ENCODE results near the gene CYFIP2.

CYFIP2 gene

DNA sequence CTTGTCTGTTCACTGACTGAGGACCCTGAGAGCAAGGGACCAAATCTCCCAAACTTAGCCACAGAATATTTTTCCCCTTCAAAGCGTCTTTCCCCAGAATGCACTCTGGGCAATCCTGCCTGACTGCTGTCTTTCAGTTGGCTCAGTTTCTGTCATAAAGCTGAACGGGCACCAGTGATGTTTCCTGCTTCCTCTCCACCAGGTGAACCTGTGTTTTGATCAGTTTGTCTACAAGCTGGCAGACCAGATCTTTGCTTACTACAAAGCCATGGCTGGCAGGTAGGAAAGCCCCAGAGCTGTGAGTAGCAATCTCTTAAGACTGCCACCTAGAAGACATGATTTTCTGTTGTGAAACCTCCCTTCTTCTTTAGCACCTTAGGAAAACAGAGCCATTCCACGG is 61.8 kb downstream of the CYFIP2 start:
- DNase-seq = peak; percentile 17

- peak; percentile 69 for DNase-seq
Measured at GRCh38 chr5:157328277-157328912, 62.5 kb downstream of the CYFIP2 start.

GRCh38 chr5:157331807-157332206 is 65.9 kb downstream of the CYFIP2 start:
- DNase-seq = no peak

GRCh38 chr5:157335534-157336422 is 69.9 kb downstream of the CYFIP2 start:
- DNase-seq = no peak

DNA sequence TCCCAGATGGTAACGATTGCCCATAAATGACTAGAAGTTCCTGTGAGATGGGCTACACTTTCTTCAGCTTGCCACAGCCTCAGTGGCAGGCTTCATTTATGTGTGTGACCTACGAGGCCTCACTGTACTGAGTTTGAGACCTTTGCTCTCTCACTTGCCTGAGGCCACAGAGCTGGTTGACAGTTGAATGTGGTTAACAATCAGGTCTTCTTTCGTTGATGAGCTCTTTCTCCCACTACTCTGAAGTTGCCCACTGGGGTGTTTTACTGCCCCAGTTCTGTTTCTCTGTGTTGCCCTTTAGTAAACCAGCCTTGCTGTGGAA is 70.5 kb downstream of the CYFIP2 start:
- no peak for DNase-seq

DNA sequence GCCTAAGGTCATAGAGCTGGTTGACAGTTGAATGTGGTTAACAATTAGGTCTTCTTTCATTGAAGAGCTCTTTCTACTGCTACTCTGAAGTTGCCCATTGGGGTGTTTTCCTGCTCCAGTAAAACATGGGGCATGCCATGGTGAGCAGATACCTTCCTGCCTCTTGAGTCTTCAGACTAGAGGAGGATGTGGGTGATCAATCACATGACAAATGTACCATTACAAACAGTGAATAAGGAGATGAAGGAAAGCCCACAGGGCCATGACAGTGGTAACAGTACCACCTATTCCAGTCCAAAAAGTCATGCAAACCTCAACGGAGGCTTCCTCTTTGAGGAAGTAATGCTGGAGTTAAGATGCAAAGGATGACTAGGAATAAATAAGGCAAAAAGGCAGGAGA is 73.5 kb downstream of the CYFIP2 start:
- no peak for DNase-seq

DNA sequence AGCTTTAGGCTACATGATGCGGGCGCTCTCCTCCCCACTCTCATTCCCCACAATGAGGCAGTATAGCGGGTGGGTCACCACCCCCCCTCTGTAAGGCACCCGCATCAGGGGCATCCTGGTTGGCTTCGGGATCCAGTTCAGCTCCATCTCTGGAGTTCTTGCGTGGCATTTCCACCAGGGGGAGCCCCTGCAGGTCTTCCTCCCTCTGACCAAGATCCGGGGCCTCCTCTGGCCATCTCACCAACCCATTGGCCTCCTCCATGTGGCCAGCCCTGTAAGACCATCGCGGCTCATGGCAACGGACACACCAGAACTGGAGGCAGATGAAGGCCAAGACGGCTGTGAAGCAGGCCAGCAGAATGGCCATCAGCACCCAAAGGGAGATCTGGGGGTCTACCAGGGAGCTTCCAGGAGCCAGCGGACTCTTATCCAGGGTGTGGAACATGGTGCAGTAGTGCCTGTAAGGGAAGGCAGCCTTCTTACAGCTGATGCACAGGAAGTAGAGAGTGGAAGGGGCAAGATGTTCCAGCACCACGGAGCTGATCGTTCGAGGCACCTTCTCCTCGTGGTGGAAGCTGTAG is 77.0 kb downstream of the CYFIP2 start:
- DNase-seq = no peak

GRCh38 chr5:157343842-157344790 is 78.2 kb downstream of the CYFIP2 start:
- DNase-seq = peak; percentile 23

GRCh38 chr5:157345067-157345466 is 79.1 kb downstream of the CYFIP2 start:
- DNase-seq = no peak

DNA sequence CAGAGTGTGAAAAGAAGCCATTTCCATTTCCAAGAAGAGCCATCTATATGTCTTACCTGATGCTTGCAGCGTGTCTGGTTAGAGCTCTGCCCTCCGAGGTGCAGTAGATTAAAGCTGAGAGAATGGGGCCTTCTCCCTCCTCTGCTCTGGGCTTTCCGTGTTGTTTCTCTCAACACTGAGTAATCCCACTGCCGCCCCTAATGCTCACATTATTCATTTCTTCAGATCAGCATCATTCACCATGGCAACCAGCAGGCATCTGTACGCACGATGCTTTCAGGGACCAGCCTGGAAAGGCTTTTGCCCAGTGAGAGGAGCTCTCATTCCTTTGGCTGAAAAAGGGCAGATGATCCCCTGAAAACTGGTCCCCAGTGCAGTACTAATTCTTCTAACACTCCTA is 79.6 kb downstream of the CYFIP2 start:
- DNase-seq = no peak

GRCh38 chr5:157347301-157348048 is 81.6 kb downstream of the CYFIP2 start:
- DNase-seq = no peak

- no peak for DNase-seq
Measured at GRCh38 chr5:157348049-157348400, 82.1 kb downstream of the CYFIP2 start.

DNA sequence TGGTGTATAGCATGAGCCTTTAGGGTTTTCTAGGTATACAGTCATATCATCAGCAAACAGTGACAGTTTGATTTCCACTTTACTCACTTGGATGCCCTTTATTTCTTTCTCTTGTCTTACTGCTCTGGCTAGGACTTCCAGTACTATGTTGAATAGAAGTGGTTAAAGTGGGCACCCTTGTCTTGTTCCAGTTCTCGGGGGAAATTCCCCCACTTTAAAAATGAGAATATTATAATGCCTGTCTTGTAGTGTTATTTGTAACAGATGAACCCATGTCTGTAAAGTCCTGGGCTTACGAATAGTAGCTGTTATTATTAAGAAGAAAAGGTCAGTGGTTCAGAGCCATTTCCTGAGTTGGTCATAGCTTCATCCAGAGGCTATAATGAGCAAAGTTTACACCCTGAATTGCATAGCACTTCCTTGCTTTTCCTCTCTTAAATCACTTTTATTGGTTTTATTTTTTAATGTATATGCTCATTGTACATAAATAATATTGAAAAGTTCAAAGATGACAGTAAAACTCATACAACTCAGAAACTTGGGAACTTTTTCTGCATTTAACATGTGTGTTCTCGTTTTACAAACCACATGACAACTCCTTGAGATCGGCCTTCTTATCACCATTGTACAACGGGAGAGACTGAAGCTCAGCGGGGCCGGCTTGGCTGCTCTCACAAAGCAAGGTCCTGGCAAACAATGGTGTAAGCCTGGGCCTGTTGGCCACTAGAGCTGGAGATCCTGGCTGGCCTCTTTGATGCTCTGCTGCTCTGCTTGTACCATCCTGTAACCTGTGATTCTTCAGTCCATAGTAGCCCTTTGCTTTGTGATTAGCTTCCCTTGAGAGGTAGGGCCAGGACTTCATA is 85.2 kb downstream of the CYFIP2 start:
- DNase-seq = peak; percentile 6

DNA sequence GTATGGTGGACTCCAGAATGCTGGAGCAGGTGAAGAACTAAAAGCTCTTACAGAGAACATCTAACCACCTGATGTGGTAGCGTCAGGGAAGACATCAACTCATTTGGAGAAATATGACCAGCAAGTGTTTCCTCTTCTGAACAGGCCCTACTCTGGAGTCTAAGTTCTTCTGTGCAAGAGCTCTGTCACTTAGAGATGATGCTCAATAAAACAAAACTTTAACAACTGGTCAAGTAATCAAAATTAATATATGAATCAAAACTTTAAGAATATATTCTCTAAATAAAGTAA is 85.8 kb downstream of the CYFIP2 start:
- no peak for DNase-seq

DNA sequence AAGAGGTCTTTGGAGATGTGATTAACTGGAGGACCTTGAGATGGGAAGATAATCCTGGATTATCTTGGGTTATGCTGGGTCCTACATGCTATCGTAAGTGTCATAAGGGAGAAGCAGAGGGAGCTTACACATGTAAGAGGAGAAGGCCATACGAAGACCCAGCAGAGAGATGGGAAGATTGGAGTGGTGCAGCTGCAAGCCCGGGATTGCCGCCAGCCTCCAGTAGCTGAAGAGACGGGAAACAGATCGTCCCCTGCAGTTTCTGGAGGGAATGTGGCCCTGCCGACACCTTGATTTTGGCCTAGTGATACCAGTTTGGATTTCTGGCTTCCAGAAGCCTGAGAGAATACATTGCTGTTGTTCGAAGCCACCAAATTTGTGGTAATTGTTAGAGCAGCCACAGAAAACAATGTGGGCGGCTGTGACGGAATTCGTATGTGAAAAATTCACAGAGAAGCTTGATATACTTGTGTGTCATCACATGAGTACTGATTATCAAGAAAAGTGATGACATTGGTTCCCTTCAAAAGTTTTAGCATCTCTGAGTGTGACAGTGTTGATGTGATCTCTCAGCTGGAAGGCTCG is 86.9 kb downstream of the CYFIP2 start:
- no peak for DNase-seq

DNA sequence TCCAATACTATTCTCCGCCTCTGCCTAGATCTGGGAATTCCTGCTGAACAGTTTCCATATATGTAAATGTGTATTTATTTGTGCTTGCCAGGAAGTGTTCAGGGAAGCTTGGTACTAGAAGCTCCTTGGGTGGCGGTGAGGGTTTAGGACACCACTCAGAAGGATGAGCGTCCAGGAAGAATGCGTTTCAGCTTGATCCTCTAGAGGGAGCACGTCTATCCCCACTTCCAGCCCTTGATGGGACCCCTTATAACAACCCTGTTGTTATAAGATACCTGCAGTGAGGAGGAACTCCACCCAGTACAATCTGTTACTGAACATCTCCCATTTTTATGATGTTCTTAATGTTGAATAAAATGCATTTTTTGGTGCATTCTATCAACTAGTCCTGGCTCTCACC is 88.9 kb downstream of the CYFIP2 start:
- no peak for DNase-seq

- no peak for DNase-seq
Measured at GRCh38 chr5:157356576-157356975, 90.7 kb downstream of the CYFIP2 start.

GRCh38 chr5:157357823-157358222 is 91.9 kb downstream of the CYFIP2 start:
- DNase-seq = no peak

GRCh38 chr5:157358871-157359270 is 92.9 kb downstream of the CYFIP2 start:
- DNase-seq = no peak

DNA sequence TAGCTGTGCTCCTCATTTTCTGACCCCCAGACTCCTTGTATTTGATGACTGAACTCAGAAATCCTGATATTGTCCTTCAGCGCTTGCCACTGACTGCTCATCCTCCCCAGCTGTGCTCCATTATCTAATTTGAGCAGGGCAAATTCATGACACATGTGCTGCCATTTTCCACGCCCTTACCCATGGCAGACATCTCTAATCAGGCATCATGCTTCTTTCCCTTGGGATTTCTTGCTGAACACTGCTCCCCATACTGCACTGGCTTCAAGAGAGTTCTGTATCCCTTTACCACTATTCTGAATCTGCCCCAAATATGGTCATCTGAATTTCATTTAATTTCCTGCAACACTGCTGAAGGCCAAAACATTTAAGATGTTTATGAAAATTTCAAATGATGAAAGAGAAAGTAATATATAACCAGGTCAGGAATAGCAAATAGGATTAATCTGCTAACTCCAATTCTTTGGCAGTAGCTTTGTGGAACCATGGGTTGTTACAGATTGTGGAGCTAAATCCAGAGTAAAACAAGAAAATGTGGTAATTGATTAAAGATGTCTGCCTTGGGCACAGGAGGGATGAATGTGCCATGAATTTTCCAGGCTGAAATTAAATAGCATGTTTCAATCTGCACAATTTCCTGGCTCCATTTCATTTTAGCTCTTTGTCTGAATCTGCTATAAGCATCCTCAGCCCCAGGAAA is 93.6 kb downstream of the CYFIP2 start:
- no peak for DNase-seq

GRCh38 chr5:157362012-157362411 is 96.1 kb downstream of the CYFIP2 start:
- no peak for DNase-seq
